ENCODE results near the gene FLNC.

FLNC gene

GRCh38 chr7:128830231-128831177 lies at the start of gene FLNC:
Gene FLNC, plus strand, starts transcription at chr7:128830406. Its CDS starts 232 bp downstream, at chr7:128830638.
- peak; percentile 36 to 58 (median 56) for DNase-seq

GRCh38 chr7:128781126-128781525 lies 49.1 kb upstream of the FLNC start:
- no peak for DNase-seq

- no peak for DNase-seq
These were observed 48.4 kb upstream of the FLNC start for GRCh38 chr7:128781851-128782250.

GRCh38 chr7:128783143-128783861 lies 46.9 kb upstream of the FLNC start:
- DNase-seq = no peak

GRCh38 chr7:128785738-128786137 lies 44.5 kb upstream of the FLNC start:
- peak; percentile 25 to 37 (median 34) for DNase-seq

GRCh38 chr7:128788446-128789412 lies 41.5 kb upstream of the FLNC start:
- no peak for DNase-seq

GRCh38 chr7:128790315-128791041 lies 39.7 kb upstream of the FLNC start:
- no peak for DNase-seq

GRCh38 chr7:128791121-128791971 lies 38.9 kb upstream of the FLNC start, which contains the start of gene CCDC136:
Gene CCDC136, plus strand, starts transcription at chr7:128791968. Its CDS starts 444 bp downstream, at chr7:128792412.
- DNase-seq = peak; percentile 67 to 92 (median 76)

GRCh38 chr7:128791972-128792327 lies 38.3 kb upstream of the FLNC start:
- DNase-seq = no peak

- no peak for DNase-seq
These were observed 37.6 kb upstream of the FLNC start for GRCh38 chr7:128792471-128793180.

- DNase-seq = peak in 1 of 3 donors; percentile 37
These were observed 37.0 kb upstream of the FLNC start for GRCh38 chr7:128793181-128793547.

GRCh38 chr7:128794020-128794419 lies 36.2 kb upstream of the FLNC start:
- DNase-seq = no peak

- DNase-seq = no peak
These were observed 35.8 kb upstream of the FLNC start for GRCh38 chr7:128794436-128794835.

- DNase-seq = no peak
These were observed 35.1 kb upstream of the FLNC start for GRCh38 chr7:128795129-128795528.

- peak; percentile 42 to 64 (median 58) for DNase-seq
These were observed 33.9 kb upstream of the FLNC start for GRCh38 chr7:128796327-128796726.

- DNase-seq = peak in 2 of 3 donors; percentile 26 to 37
These were observed 30.8 kb upstream of the FLNC start for GRCh38 chr7:128799451-128799850.

GRCh38 chr7:128800567-128800966 lies 29.6 kb upstream of the FLNC start:
- DNase-seq = no peak

- DNase-seq = no peak
These were observed 29.2 kb upstream of the FLNC start for GRCh38 chr7:128801003-128801402.

- peak in 2 of 3 donors; percentile 17 to 25 for DNase-seq
These were observed 28.4 kb upstream of the FLNC start for GRCh38 chr7:128801667-128802418.

Measured in suppressor macrophage treated with lipopolysaccharide for 1 hour (primary cell).